Stimulated activated CD8-positive, alpha-beta memory T cell treated with anti-CD3 and anti-CD28 coated beads, Interleukin-4, amount 100 ng/mL, for 48 hours (primary cell): ENCODE data around the gene IPO11.

ENCODE experiments used
- DNase-seq: peaks from one replicate; pipeline ENCODE4 v3.0.0-alpha.2; 2020

The IPO11 gene

GRCh38 chr5:62412549-62413329, at the start of gene IPO11:
TSS of gene IPO11 (plus strand) at chr5:62412763. CDS start at chr5:62437280, 24,517 bp downstream.
- DNase-seq = peak; percentile 100

GRCh38 chr5:62369039-62369438, 43.5 kb upstream of the IPO11 start:
- no peak for DNase-seq

- DNase-seq = no peak
Observed at GRCh38 chr5:62371409-62371808, 41.2 kb upstream of the IPO11 start.

GRCh38 chr5:62372600-62372999, 40.0 kb upstream of the IPO11 start:
- DNase-seq = no peak

GRCh38 chr5:62373382-62373781, 39.2 kb upstream of the IPO11 start:
- DNase-seq = no peak

GRCh38 chr5:62374090-62374489, 38.5 kb upstream of the IPO11 start:
- no peak for DNase-seq

GRCh38 chr5:62375627-62376026, 36.9 kb upstream of the IPO11 start:
- DNase-seq = no peak

GRCh38 chr5:62376064-62376463, 36.5 kb upstream of the IPO11 start:
- DNase-seq = no peak

- DNase-seq = no peak
Observed at GRCh38 chr5:62385131-62385530, 27.4 kb upstream of the IPO11 start.

GRCh38 chr5:62385816-62386400, 26.7 kb upstream of the IPO11 start:
- DNase-seq = no peak

GRCh38 chr5:62386824-62387223, 25.7 kb upstream of the IPO11 start:
- DNase-seq = no peak

GRCh38 chr5:62395210-62395950, 17.2 kb upstream of the IPO11 start:
- no peak for DNase-seq

GRCh38 chr5:62403411-62404250, 8.9 kb upstream of the IPO11 start, which contains the start of gene DIMT1:
TSS of gene DIMT1 (minus strand) at chr5:62403905. CDS start at chr5:62403772, 133 bp downstream.
- DNase-seq = peak; percentile 93

GRCh38 chr5:62413711-62414110, 1.1 kb downstream of the IPO11 start:
- no peak for DNase-seq

GRCh38 chr5:62418462-62419076, 6.0 kb downstream of the IPO11 start:
- DNase-seq = no peak

GRCh38 chr5:62419609-62420008, 7.0 kb downstream of the IPO11 start:
- no peak for DNase-seq

- no peak for DNase-seq
Observed at GRCh38 chr5:62421414-62421813, 8.9 kb downstream of the IPO11 start.

- DNase-seq = no peak
Observed at GRCh38 chr5:62424763-62425162, 12.2 kb downstream of the IPO11 start.

- no peak for DNase-seq
Observed at GRCh38 chr5:62431735-62432620, 19.4 kb downstream of the IPO11 start.

GRCh38 chr5:62432621-62433064, 20.1 kb downstream of the IPO11 start:
- DNase-seq = no peak

- DNase-seq = no peak
Observed at GRCh38 chr5:62448528-62448927, 36.0 kb downstream of the IPO11 start.
